Measurements from ENCODE around the gene SARNP.

GRCh38 chr12:55818140-55818728 lies 710 bp upstream of the SARNP start:
- no peak for TF ChIP-seq CTCF (conservative IDR thresholded peaks at IDR 0.05 in 1 of 2, IDR thresholded peaks at IDR 0.05 in 1 of 2; ENCODE audit: low read depth in 1 of 2, low read length in 2 of 2)
- no peak for TF ChIP-seq EZH2 (IDR thresholded peaks at IDR 0.05; ENCODE audit: low read length, missing control alignments)
